B cell (primary cell): ENCODE measurements around the gene PHLPP1. TPM values are rescaled to one million over a fixed set of nuclear protein-coding genes. Genes with fewer than 3 reads are reported as not detected.

Experiments used
- ATAC-seq: fragments of 200-7000 bp; cut with Tn5 transposase; one replicate; pipeline ENCODE4 v1.10.0; 2021; ENCODE audit warnings: low read depth, mild to moderate bottlenecking, moderate number of reproducible peaks, moderate library complexity
- CTCF ChIA-PET: fragments of 350-600 bp; sonication (Branson Sonifier 250); formaldehyde crosslinking; loops from one replicate; lab custom pipeline; 2021; ENCODE audit warnings: antibody characterized with exemption, inconsistent platforms; lab: Charles Lee
- POLR2A ChIA-PET: fragments of 350-600 bp; sonication (Branson Sonifier 250); formaldehyde crosslinking; loops from one replicate; lab custom pipeline; 2021; ENCODE audit warnings: antibody characterized with exemption; lab: Charles Lee
- DNase-seq: peaks from one replicate; pipeline ENCODE4 v3.0.0; 2013
- H2AFZ ChIP-seq: 2 replicates; pipeline ENCODE4 v1.6.1; 2012; ENCODE audit warnings: mild to moderate bottlenecking, low read depth, low read length; ENCODE audit not compliant: insufficient read depth, poor library complexity, severe bottlenecking
- H3K27ac ChIP-seq, 2 donors: 1 replicate in 1 of 2; 2 replicates in 1 of 2; pipeline ENCODE4 v1.5.1; 2012 to 2013; ENCODE audit warnings: low read length in 2 of 2, mild to moderate bottlenecking in 2 of 2, moderate library complexity in 1 of 2
- H3K27me3 ChIP-seq, 4 experiments: fragments of 200-600 bp in 1 of 4; sonication (generic) in 1 of 4; replicated peaks in 1 of 4; 1 replicate in 2 of 4; 2 replicates in 2 of 4; pipeline versions ENCODE4 v1.6.1 to v1.7.0; 2013 to 2016; ENCODE audit warnings: low read length in 3 of 4, mild to moderate bottlenecking in 2 of 4, mixed read lengths in 1 of 4, moderate library complexity in 1 of 4; ENCODE audit not compliant: insufficient read depth in 4 of 4, control insufficient read depth in 3 of 4; ENCODE audit errors: control extremely low read depth in 1 of 4
- H3K36me3 ChIP-seq, 2 experiments: replicated peaks in 1 of 2; 1 replicate in 1 of 2; 2 replicates in 1 of 2; pipeline versions ENCODE4 v1.6.1 to v1.7.1; 2013; ENCODE audit warnings: low read length in 1 of 2; ENCODE audit not compliant: insufficient read depth in 2 of 2, control insufficient read depth in 1 of 2; ENCODE audit errors: control extremely low read depth in 1 of 2, extremely low read depth in 1 of 2
- H3K4me1 ChIP-seq, 2 donors: fragments of 200-600 bp in 1 of 2; sonication (generic) in 1 of 2; 1 replicate in 1 of 2; 2 replicates in 1 of 2; pipeline versions ENCODE4 v1.5.1 to v1.6.1; 2013 to 2017; ENCODE audit warnings: low read length in 2 of 2; ENCODE audit not compliant: control insufficient read depth in 2 of 2, insufficient read depth in 2 of 2
- H3K4me2 ChIP-seq: replicated peaks from 2 replicates; pipeline ENCODE3; 2012; ENCODE audit warnings: mild to moderate bottlenecking, low read depth, low read length; ENCODE audit not compliant: poor library complexity, severe bottlenecking
- H3K4me3 ChIP-seq, 5 experiments: fragments of 200-600 bp in 1 of 5; sonication (generic) in 1 of 5; 1 replicate in 3 of 5; 2 replicates in 2 of 5; pipeline versions ENCODE4 v1.5.1 to v1.7.0; 2011 to 2016; ENCODE audit warnings: low read length in 4 of 5, mild to moderate bottlenecking in 4 of 5, low read depth in 2 of 5, control low read depth in 1 of 5, moderate library complexity in 1 of 5; ENCODE audit not compliant: insufficient read depth in 1 of 5; ENCODE audit errors: control extremely low read depth in 1 of 5, extremely low read depth in 1 of 5
- H3K79me2 ChIP-seq: fragments of 200-600 bp; sonication (generic); one replicate; pipeline ENCODE4 v1.6.0; 2016; ENCODE audit warnings: low read length; ENCODE audit not compliant: control insufficient read depth, insufficient read depth
- H3K9ac ChIP-seq: fragments of 200-600 bp; sonication (generic); 2 replicates; pipeline ENCODE4 v1.6.1; 2017; ENCODE audit warnings: mild to moderate bottlenecking, low read length, moderate library complexity
- H3K9me3 ChIP-seq, 3 donors: one replicate each; pipeline versions ENCODE4 v1.6.1 to v1.7.1; 2013; ENCODE audit warnings: low read length in 2 of 3; ENCODE audit not compliant: control insufficient read depth in 2 of 3, insufficient read depth in 1 of 3; ENCODE audit errors: control extremely low read depth in 1 of 3
- H4K20me1 ChIP-seq: 2 replicates; pipeline ENCODE4 v1.6.0; 2012; ENCODE audit warnings: mild to moderate bottlenecking, low read length; ENCODE audit not compliant: insufficient read depth, control insufficient read depth, poor library complexity, severe bottlenecking
- H3K27ac Mint-ChIP-seq: one replicate; pipeline ENCODE4 v1.8.0; 2021; ENCODE audit warnings: mixed read lengths
- H3K27me3 Mint-ChIP-seq: one replicate; pipeline ENCODE4 v1.8.0; 2021; ENCODE audit warnings: mixed read lengths
- H3K4me1 Mint-ChIP-seq: one replicate; pipeline ENCODE4 v1.8.0; 2021; ENCODE audit warnings: mixed read lengths
- H3K4me3 Mint-ChIP-seq: one replicate; pipeline ENCODE4 v1.8.0; 2021; ENCODE audit warnings: mixed read lengths
- H3K9me3 Mint-ChIP-seq: one replicate; pipeline ENCODE4 v1.8.0; 2022; ENCODE audit warnings: mixed read lengths; ENCODE audit not compliant: insufficient read depth
- EZH2 ChIP-seq: IDR thresholded peaks from 2 replicates; pipeline ENCODE4 v1.6.1; 2012; ENCODE audit warnings: borderline replicate concordance, low read depth, mild to moderate bottlenecking, moderate library complexity, low read length; ENCODE audit not compliant: insufficient read depth, poor library complexity, severe bottlenecking
- WGBS: methylation state at CpG from one replicate; pipeline ENCODE4 v1.1.5; 2013; ENCODE audit warnings: missing lambda C conversion rate; ENCODE audit not compliant: insufficient coverage; 5-methylcytosine and 5-hydroxymethylcytosine counted together
- intact Hi-C: fragments of 100-400 bp; cut with micrococcal nuclease; formaldehyde crosslinking; loops from one replicate; pipeline ENCODE4 v1.10.0; 2022
- polyA plus RNA-seq: library from polyadenylated mRNA; depleted of rRNA; stranded (reverse); fragments of >200 nt; gene quantifications from 2 replicates; pipeline ENCODE4 v1.2.3, GENCODE V29; 2012
- total RNA-seq, 2 donors: library from RNA; stranded (reverse); fragments of 120-200 nt in 1 of 2; gene quantifications; 1 replicate in 1 of 2; 2 replicates in 1 of 2; pipeline versions ENCODE4 v1.2.3 to v1.2.4, GENCODE V29; 2013 to 2022
- TF ChIP-seq, protein P1 (sequence below): fragments of 200-600 bp; IDR thresholded peaks from one replicate; pipeline ENCODE4 v1.8.0; 2022; ENCODE audit warnings: antibody characterized with exemption, mild to moderate bottlenecking

The PHLPP1 gene
- total and polyA plus RNA-seq, 2 donors (not counting 1 experiment from before 2014, with no cell fraction given), result 3.0 to 20.7 TPM

DNA sequence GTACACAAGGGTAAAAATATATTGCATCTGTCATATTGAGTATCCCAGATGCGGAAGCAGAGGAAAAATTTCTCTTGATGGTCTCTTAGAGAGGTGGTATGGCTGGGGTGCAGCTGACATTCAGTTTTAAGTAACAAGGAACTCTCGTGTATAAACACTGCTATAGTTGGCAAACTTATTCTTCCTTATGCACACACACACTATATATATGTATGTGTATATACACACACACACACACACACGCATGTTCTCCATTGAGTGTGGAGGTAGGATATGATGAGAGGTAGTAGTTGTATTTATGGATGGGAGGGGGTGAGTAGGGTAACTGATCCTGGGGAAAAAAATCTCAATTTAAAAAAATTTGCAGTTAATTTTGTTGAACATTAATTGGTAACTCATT lies 10.6 kb downstream of the PHLPP1 start:
- POLR2A ChIA-PET, result no interaction called here
- Histone ChIP-seq H3K4me3 (no peak overlapping the region), H3K9me3 (no peaks in the 10 kb centered on the region), H4K20me1 (no peaks in the 10 kb centered on the region), H3K36me3 (no peaks in the 10 kb centered on the region), H3K9ac (no peak overlapping the region), H2AFZ (no peak overlapping the region), H3K4me2 (no peak overlapping the region), H3K79me2 (peaks cover 58% of the 10 kb centered on the region), H3K4me1 (peaks cover 16 to 17% of the 10 kb centered on the region in 2 donors), H3K27me3 (no peaks in the 10 kb centered on the region), H3K27ac (no peak overlapping the region)
- no peak for TF ChIP-seq EZH2
- TF ChIP-seq, protein P1, sequence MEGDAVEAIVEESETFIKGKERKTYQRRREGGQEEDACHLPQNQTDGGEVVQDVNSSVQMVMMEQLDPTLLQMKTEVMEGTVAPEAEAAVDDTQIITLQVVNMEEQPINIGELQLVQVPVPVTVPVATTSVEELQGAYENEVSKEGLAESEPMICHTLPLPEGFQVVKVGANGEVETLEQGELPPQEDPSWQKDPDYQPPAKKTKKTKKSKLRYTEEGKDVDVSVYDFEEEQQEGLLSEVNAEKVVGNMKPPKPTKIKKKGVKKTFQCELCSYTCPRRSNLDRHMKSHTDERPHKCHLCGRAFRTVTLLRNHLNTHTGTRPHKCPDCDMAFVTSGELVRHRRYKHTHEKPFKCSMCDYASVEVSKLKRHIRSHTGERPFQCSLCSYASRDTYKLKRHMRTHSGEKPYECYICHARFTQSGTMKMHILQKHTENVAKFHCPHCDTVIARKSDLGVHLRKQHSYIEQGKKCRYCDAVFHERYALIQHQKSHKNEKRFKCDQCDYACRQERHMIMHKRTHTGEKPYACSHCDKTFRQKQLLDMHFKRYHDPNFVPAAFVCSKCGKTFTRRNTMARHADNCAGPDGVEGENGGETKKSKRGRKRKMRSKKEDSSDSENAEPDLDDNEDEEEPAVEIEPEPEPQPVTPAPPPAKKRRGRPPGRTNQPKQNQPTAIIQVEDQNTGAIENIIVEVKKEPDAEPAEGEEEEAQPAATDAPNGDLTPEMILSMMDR, result no peak
- H3K27ac Mint-ChIP-seq, result no peak overlapping the region
- H3K9me3 Mint-ChIP-seq, result no peaks in the 10 kb centered on the region
- ATAC-seq (no peak), DNase-seq (no peak)
- intact Hi-C loops, result no loop called here
- no peaks in the 10 kb centered on the region for H3K27me3 Mint-ChIP-seq
- H3K4me3 Mint-ChIP-seq, result no peak overlapping the region
- no CpG with 5 or more reads among the region's 3 CpGs for WGBS
- H3K4me1 Mint-ChIP-seq, result peaks cover 39% of the 10 kb centered on the region
- CTCF ChIA-PET, result interaction anchor here (0.7 to 0.8 kb wide), 2 partner anchors 11 to 14 kb away, joined by 3 to 4 read pairs; no protein-coding TSS in a partner anchor

DNA sequence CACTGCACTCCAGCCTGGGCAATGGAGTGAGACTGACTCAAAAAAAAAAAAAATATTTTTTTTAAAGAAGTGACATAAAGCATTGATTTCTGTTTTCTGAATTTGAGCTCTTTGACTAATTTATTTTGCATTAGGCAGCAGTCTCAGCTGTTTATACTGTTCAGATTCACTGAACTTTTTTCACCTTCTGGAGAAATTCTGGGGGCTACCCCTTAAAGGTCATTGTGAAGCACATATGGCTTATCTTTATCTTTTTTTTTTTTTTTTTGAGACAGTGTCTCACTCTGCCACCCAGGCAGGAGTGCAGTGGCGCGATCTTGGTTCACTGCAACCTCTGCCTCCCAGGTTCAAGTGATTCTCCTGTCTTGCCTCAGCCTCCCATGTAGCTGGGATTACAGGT lies 12.9 kb downstream of the PHLPP1 start:
- Histone ChIP-seq H3K4me3 (no peak overlapping the region), H4K20me1 (no peaks in the 10 kb centered on the region), H3K9ac (no peak overlapping the region), H3K36me3 (no peaks in the 10 kb centered on the region), H3K27me3 (no peaks in the 10 kb centered on the region), H3K27ac (no peak overlapping the region), H3K9me3 (peaks cover 0 to 4% (median 0%) of the 10 kb centered on the region in 3 donors), H3K79me2 (peaks cover 67% of the 10 kb centered on the region), H3K4me2 (no peak overlapping the region), H3K4me1 (peaks cover 16 to 29% of the 10 kb centered on the region in 2 donors), H2AFZ (no peak overlapping the region)
- TF ChIP-seq, protein P1, result no peak
- no peak for TF ChIP-seq EZH2
- Mint-ChIP-seq H3K27me3 (no peaks in the 10 kb centered on the region), H3K9me3 (peaks cover 10% of the 10 kb centered on the region), H3K27ac (no peak overlapping the region), H3K4me1 (peaks cover 42% of the 10 kb centered on the region), H3K4me3 (no peak overlapping the region)
- ATAC-seq, result no peak
- ChIA-PET POLR2A (no interaction called here), CTCF (interaction anchor here (1.0 kb wide), 1 partner anchor 16 kb away, joined by 3 read pairs; no protein-coding TSS in a partner anchor)
- 92% methylated on average over 2 of the region's 2 CpGs for WGBS
- no peak for DNase-seq
- intact Hi-C loops, result no loop called here
